Vagina (tissue), 2 donors: Measurements from ENCODE around the gene TSC22D2. TPM values are rescaled to one million over a fixed set of nuclear protein-coding genes. Genes with fewer than 3 reads are reported as not detected.

Source experiments
- DNase-seq, 2 donors: peaks; one replicate each; pipeline ENCODE4 v3.0.0-alpha.2; 2017; ENCODE audit errors: extremely low spot score in 2 of 2
- H3K27ac ChIP-seq: fragments of 200-600 bp; sonication (generic); one replicate; pipeline ENCODE4 v1.5.1; 2019
- H3K27me3 ChIP-seq: fragments of 200-600 bp; sonication (generic); one replicate; pipeline ENCODE4 v1.5.1; 2019
- H3K36me3 ChIP-seq, 2 donors: fragments of 200-600 bp; sonication (generic); one replicate each; pipeline ENCODE4 v1.5.1; 2017 to 2019
- H3K4me1 ChIP-seq: fragments of 200-600 bp; sonication (generic); one replicate; pipeline ENCODE4 v1.5.1; 2019
- H3K4me3 ChIP-seq, 2 donors: fragments of 200-600 bp; sonication (generic); 1 replicate in 1 of 2; 2 replicates in 1 of 2; pipeline ENCODE4 v1.5.1; 2016 to 2019
- H3K9me3 ChIP-seq: fragments of 200-600 bp; sonication (generic); one replicate; pipeline ENCODE4 v1.5.1; 2019
- POLR2A ChIP-seq, 2 donors: fragments of 450-650 bp; IDR thresholded peaks; one replicate each; pipeline ENCODE4 v1.6.1; 2017; ENCODE audit warnings: antibody characterized with exemption in 2 of 2, mild to moderate bottlenecking in 2 of 2, moderate library complexity in 2 of 2
- POLR2AphosphoS5 ChIP-seq, 2 donors: sonication (generic); formaldehyde crosslinking; IDR thresholded peaks; one replicate each; pipeline ENCODE4 v1.9.0; 2017; ENCODE audit warnings: antibody characterized with exemption in 2 of 2, mild to moderate bottlenecking in 2 of 2, low read depth in 1 of 2; ENCODE audit not compliant: insufficient read depth in 1 of 2
- intact Hi-C: fragments of 100-400 bp; cut with DNase I; formaldehyde crosslinking; loops from one replicate; pipeline ENCODE4 v1.15.1; 2023
- total RNA-seq: library from RNA; depleted of rRNA; stranded (reverse); fragments of >200 nt; gene quantifications from one replicate; pipeline ENCODE4 v1.2.3, GENCODE V29; 2016
- TF ChIP-seq, protein P1 (sequence below), 3 experiments: fragments of 450-650 bp in 2 of 3; fragments of 200-600 bp in 1 of 3; sonication (generic) in 1 of 3; IDR thresholded peaks; one replicate each; pipeline ENCODE4 v1.5.1; 2017 to 2019; ENCODE audit warnings: antibody characterized with exemption in 3 of 3, mild to moderate bottlenecking in 2 of 3, moderate library complexity in 2 of 3

TSC22D2 gene
- total RNA-seq, 1 donor from 2014 or later, result 35.6 TPM

DNA sequence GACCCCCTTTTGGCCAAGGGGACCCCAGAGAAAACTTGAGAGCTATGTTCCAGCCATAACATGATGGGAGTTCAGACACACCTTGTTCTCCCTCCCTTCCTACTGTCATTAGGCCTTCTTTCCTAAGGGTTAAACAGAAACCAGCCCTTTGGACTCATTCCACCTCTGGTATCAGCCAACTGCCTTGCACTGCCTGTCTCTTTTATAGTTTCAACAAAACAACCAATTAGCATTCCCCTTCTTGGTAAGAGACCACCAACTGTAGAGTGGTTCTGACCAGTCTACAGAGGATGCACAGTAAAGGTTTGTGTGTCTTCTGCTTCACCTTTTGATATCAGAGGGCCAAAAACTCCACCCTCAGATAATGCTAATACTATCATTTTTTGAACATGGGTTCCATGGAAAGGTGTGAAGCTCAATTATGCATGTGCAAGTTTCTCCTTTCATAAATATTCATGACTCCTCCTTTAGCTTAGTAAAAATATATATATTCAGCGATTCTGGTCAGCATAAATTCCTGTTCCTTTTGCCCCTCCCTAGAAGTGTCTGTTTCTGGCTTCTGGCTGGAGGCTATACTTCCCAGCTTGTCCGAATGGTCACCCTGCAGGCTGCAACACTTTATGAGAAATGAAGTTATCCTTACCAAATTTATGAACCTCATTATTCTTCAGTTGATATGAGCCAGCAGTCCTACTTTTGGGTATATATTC is 82.3 kb downstream of the TSC22D2 start:
- Histone ChIP-seq H3K27me3 (no peaks in the 10 kb centered on the region), H3K4me3 (no peak overlapping the region), H3K4me1 (no peaks in the 10 kb centered on the region), H3K36me3 (no peaks in the 10 kb centered on the region), H3K9me3 (peaks cover 7% of the 10 kb centered on the region), H3K27ac (no peak overlapping the region)
- TF ChIP-seq POLR2AphosphoS5 (IDR thresholded peaks at IDR 0.05; ENCODE audit: insufficient read depth in 1 of 2, low read depth in 1 of 2), result no peak
- no peak for TF ChIP-seq POLR2A (IDR thresholded peaks at IDR 0.05)
- TF ChIP-seq, protein P1, sequence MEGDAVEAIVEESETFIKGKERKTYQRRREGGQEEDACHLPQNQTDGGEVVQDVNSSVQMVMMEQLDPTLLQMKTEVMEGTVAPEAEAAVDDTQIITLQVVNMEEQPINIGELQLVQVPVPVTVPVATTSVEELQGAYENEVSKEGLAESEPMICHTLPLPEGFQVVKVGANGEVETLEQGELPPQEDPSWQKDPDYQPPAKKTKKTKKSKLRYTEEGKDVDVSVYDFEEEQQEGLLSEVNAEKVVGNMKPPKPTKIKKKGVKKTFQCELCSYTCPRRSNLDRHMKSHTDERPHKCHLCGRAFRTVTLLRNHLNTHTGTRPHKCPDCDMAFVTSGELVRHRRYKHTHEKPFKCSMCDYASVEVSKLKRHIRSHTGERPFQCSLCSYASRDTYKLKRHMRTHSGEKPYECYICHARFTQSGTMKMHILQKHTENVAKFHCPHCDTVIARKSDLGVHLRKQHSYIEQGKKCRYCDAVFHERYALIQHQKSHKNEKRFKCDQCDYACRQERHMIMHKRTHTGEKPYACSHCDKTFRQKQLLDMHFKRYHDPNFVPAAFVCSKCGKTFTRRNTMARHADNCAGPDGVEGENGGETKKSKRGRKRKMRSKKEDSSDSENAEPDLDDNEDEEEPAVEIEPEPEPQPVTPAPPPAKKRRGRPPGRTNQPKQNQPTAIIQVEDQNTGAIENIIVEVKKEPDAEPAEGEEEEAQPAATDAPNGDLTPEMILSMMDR (IDR thresholded peaks at IDR 0.05), result no peak
- DNase-seq, result no peak
- intact Hi-C loops, result loop anchor here (10.0 kb wide), 1 partner anchor 76 kb away; no protein-coding TSS in a partner anchor

DNA sequence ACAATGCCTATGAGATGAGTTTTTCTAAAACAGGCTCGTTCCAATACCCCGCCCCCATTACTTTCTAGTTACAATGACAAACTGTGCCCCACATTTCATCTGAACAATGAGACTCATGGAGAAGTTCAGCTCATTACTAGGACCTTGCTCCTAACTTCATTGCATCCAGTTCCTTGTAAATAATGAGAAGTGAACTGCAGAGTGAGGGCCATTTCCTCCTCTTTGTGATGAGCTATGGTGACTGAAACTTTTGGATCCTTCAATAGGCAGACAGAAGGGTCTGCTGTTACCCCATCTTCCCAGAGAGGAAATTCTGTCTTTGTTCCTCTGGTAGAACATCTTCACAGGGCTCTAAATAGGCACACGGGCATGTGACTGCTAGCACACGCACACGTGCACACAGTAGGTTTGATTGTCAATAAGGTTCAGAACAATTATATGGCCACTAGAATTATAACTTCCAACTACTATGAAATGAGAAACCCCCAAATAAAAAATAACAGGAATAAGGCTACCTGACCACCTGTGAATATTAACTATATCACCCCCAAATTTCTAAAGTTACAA is 86.4 kb downstream of the TSC22D2 start:
- no peak for TF ChIP-seq POLR2A (IDR thresholded peaks at IDR 0.05)
- TF ChIP-seq, protein P1 (IDR thresholded peaks at IDR 0.05), result no peak
- TF ChIP-seq POLR2AphosphoS5 (IDR thresholded peaks at IDR 0.05; ENCODE audit: insufficient read depth in 1 of 2, low read depth in 1 of 2), result no peak
- H3K27me3 ChIP-seq, result no peaks in the 10 kb centered on the region
- no peaks in the 10 kb centered on the region for H3K36me3 ChIP-seq
- no peaks in the 10 kb centered on the region for H3K9me3 ChIP-seq
- intact Hi-C loops, result loop anchor here (10.0 kb wide), 1 partner anchor 80 kb away; no protein-coding TSS in a partner anchor
- DNase-seq, result no peak
- no peak overlapping the region for H3K27ac ChIP-seq
- H3K4me1 ChIP-seq, result no peaks in the 10 kb centered on the region
- H3K4me3 ChIP-seq, result no peak overlapping the region

- intact Hi-C loops, result loop anchor here (10.0 kb wide), 1 partner anchor 80 kb away; no protein-coding TSS in a partner anchor
- H3K27ac ChIP-seq, result no peak overlapping the region
- no peak for DNase-seq
- no peaks in the 10 kb centered on the region for H3K27me3 ChIP-seq
- TF ChIP-seq POLR2A (IDR thresholded peaks at IDR 0.05) (no peak), POLR2AphosphoS5 (IDR thresholded peaks at IDR 0.05; ENCODE audit: insufficient read depth in 1 of 2, low read depth in 1 of 2) (no peak)
- TF ChIP-seq, protein P1 (IDR thresholded peaks at IDR 0.05), result no peak
- no peaks in the 10 kb centered on the region for H3K9me3 ChIP-seq
- no peaks in the 10 kb centered on the region for H3K4me1 ChIP-seq
- H3K4me3 ChIP-seq, result no peak overlapping the region
- H3K36me3 ChIP-seq, result no peaks in the 10 kb centered on the region
Observed at GRCh38 chr3:150495149-150495548, 87.1 kb downstream of the TSC22D2 start.

GRCh38 chr3:150495563-150496168 is 87.6 kb downstream of the TSC22D2 start:
- no peak overlapping the region for H3K4me3 ChIP-seq
- H3K27me3 ChIP-seq, result no peaks in the 10 kb centered on the region
- H3K27ac ChIP-seq, result no peak overlapping the region
- intact Hi-C loops, result loop anchor here (10.0 kb wide), 1 partner anchor 81 kb away; no protein-coding TSS in a partner anchor
- H3K9me3 ChIP-seq, result no peaks in the 10 kb centered on the region
- H3K36me3 ChIP-seq, result no peaks in the 10 kb centered on the region
- TF ChIP-seq POLR2A (IDR thresholded peaks at IDR 0.05), result no peak
- peak in 1 of 2 donors; percentile 31 for TF ChIP-seq POLR2AphosphoS5 (IDR thresholded peaks at IDR 0.05; ENCODE audit: insufficient read depth in 1 of 2, low read depth in 1 of 2)
- TF ChIP-seq, protein P1 (IDR thresholded peaks at IDR 0.05), result peak; percentile 72 to 82 (median 73)
- DNase-seq, result no peak
- H3K4me1 ChIP-seq, result no peaks in the 10 kb centered on the region
